ENCODE data around the gene IL10.

IL10 gene

GRCh38 chr1:206736878-206737728 lies 35.2 kb downstream of the IL10 start:
- intact Hi-C loops (cut with DNase I; ENCODE audit: low total_unique reads) = loop anchor here (10.0 kb wide), 1 partner anchor 178 kb away; no protein-coding TSS in a partner anchor
- H3K27ac ChIP-seq = no peak overlapping the region
- peaks cover 0 to 13% (median 3%) of the 10 kb centered on the region in 4 donors for H3K4me1 ChIP-seq
- no peaks in the 10 kb centered on the region for H3K9me3 ChIP-seq
- peaks cover 21 to 48% (median 36%) of the 10 kb centered on the region in 3 donors for H3K36me3 ChIP-seq
- no peak for TF ChIP-seq CTCF (IDR thresholded peaks at IDR 0.05)
- no peak for DNase-seq
- no peaks in the 10 kb centered on the region for H3K27me3 ChIP-seq
- H3K4me3 ChIP-seq = no peak overlapping the region

DNA sequence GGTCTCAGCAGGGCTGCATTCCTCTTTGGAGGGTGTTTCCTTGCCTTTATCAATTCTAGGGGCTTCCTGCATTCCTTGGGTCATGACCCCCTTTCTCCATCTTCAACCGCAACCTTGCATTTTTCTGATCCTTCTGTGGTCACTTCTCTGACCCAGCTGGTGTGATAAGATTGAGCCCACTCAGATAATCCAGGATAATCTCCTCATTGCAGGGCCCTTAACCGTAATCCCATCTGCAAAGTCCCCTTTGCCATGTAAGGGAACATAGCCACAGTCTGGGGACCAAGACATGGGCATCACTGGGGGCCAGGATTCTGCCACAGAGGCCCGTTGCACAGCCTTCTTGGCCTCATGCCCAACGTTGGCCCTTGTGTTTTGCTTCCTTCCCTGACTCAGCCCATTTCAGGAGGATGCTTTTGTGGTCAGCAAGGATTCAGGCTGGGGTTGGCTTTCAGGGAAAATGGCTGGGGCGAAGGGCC lies 36.7 kb downstream of the IL10 start:
- Histone ChIP-seq H3K4me3 (no peak overlapping the region), H3K36me3 (peaks cover 36 to 63% (median 51%) of the 10 kb centered on the region in 3 donors), H3K27ac (no peak overlapping the region), H3K4me1 (peaks cover 0 to 13% (median 3%) of the 10 kb centered on the region in 4 donors), H3K27me3 (no peaks in the 10 kb centered on the region), H3K9me3 (no peaks in the 10 kb centered on the region)
- no peak for TF ChIP-seq CTCF (IDR thresholded peaks at IDR 0.05)
- intact Hi-C loops (cut with DNase I; ENCODE audit: low total_unique reads) = loop anchor here (10.0 kb wide), 1 partner anchor 179 kb away; no protein-coding TSS in a partner anchor
- no peak for DNase-seq

GRCh38 chr1:206734499-206735142 lies 37.7 kb downstream of the IL10 start:
- TF ChIP-seq CTCF (IDR thresholded peaks at IDR 0.05) = peak; percentile 50 to 54
- H3K27ac ChIP-seq = no peak overlapping the region
- no peak overlapping the region for H3K4me3 ChIP-seq
- no peaks in the 10 kb centered on the region for H3K9me3 ChIP-seq
- no peaks in the 10 kb centered on the region for H3K27me3 ChIP-seq
- peaks cover 0 to 13% (median 3%) of the 10 kb centered on the region in 4 donors for H3K4me1 ChIP-seq
- H3K36me3 ChIP-seq = peaks cover 46 to 73% (median 61%) of the 10 kb centered on the region in 3 donors
- intact Hi-C loops (cut with DNase I; ENCODE audit: low total_unique reads) = loop anchor here (10.0 kb wide), 1 partner anchor 180 kb away; no protein-coding TSS in a partner anchor
- DNase-seq = no peak

- Histone ChIP-seq H3K4me3 (no peak overlapping the region), H3K27ac (no peak overlapping the region), H3K36me3 (peaks cover 51 to 86% (median 67%) of the 10 kb centered on the region in 3 donors), H3K9me3 (no peaks in the 10 kb centered on the region), H3K27me3 (no peaks in the 10 kb centered on the region), H3K4me1 (peaks cover 0 to 16% (median 4%) of the 10 kb centered on the region in 4 donors)
- no peak for TF ChIP-seq CTCF (IDR thresholded peaks at IDR 0.05)
- no peak for DNase-seq
- intact Hi-C loops (cut with DNase I; ENCODE audit: low total_unique reads) = loop anchor here (10.0 kb wide), 1 partner anchor 182 kb away; no protein-coding TSS in a partner anchor
These were observed 39.3 kb downstream of the IL10 start for GRCh38 chr1:206732992-206733391.

DNA sequence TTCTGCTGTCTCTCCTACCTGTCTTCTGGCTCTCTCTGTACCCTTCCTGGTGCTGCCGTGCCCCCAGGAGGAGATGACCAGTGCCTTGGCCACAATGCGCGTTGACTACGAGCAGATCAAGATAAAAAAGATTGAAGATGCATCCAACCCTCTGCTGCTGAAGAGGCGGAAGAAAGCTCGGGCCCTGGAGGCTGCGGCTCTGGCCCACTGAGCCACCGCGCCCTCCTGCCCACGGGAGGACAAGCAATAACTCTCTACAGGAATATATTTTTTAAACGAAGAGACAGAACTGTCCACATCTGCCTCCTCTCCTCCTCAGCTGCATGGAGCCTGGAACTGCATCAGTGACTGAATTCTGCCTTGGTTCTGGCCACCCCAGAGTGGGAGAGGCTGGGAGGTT lies 39.8 kb downstream of the IL10 start:
- TF ChIP-seq CTCF (IDR thresholded peaks at IDR 0.05) = no peak
- Histone ChIP-seq H3K36me3 (peaks cover 51 to 86% (median 67%) of the 10 kb centered on the region in 3 donors), H3K9me3 (no peaks in the 10 kb centered on the region), H3K27ac (no peak overlapping the region), H3K27me3 (no peaks in the 10 kb centered on the region), H3K4me3 (no peak overlapping the region), H3K4me1 (peaks cover 0 to 21% (median 6%) of the 10 kb centered on the region in 4 donors)
- intact Hi-C loops (cut with DNase I; ENCODE audit: low total_unique reads) = loop anchor here (10.0 kb wide), 1 partner anchor 182 kb away; no protein-coding TSS in a partner anchor
- no peak for DNase-seq
